ENCODE data around the gene PNMA6E. TPM values are rescaled to one million over a fixed set of nuclear protein-coding genes. Genes with fewer than 3 reads are reported as not detected.
A peak's percentile ranks its signal among the peaks of the same experiment; 100 is the strongest.

The PNMA6E gene
- total RNA-seq, 1 donor from 2014 or later = not detected

DNA sequence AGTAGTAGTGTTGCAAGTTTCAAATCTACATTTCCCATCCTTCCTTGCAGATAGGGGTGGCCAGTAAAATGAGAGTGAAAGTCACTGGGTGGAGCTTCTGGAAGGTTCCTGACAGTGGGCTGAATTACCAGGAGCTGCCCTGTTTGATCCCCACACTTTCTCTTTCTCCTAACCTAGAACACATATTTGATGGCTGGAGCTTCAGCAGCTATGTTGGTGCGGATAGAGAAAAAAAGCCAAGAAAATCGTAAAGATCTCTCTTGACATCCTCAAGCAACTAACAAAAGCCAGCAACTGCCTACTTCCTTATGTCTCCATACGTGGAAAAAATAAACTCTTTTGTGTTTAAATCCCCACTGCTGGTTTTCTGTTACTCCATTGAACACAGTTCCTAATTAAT, 35.0 kb downstream of the PNMA6E start:
- no peak for DNase-seq (ENCODE audit: extremely low spot score, unreplicated experiment)
- H3K27ac Mint-ChIP-seq (ENCODE audit: unreplicated experiment) = no peak overlapping the region
- peaks cover 16% of the 10 kb centered on the region for H3K27me3 Mint-ChIP-seq (ENCODE audit: unreplicated experiment)
- H3K9me3 Mint-ChIP-seq (ENCODE audit: unreplicated experiment) = peaks cover 5% of the 10 kb centered on the region
- TF ChIP-seq, protein P1, sequence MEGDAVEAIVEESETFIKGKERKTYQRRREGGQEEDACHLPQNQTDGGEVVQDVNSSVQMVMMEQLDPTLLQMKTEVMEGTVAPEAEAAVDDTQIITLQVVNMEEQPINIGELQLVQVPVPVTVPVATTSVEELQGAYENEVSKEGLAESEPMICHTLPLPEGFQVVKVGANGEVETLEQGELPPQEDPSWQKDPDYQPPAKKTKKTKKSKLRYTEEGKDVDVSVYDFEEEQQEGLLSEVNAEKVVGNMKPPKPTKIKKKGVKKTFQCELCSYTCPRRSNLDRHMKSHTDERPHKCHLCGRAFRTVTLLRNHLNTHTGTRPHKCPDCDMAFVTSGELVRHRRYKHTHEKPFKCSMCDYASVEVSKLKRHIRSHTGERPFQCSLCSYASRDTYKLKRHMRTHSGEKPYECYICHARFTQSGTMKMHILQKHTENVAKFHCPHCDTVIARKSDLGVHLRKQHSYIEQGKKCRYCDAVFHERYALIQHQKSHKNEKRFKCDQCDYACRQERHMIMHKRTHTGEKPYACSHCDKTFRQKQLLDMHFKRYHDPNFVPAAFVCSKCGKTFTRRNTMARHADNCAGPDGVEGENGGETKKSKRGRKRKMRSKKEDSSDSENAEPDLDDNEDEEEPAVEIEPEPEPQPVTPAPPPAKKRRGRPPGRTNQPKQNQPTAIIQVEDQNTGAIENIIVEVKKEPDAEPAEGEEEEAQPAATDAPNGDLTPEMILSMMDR (IDR thresholded peaks at IDR 0.05) = no peak
- no peak overlapping the region for H3K4me3 Mint-ChIP-seq (ENCODE audit: unreplicated experiment)
- H3K4me1 Mint-ChIP-seq (ENCODE audit: unreplicated experiment) = peaks cover 1% of the 10 kb centered on the region
- H3K36me3 Mint-ChIP-seq (ENCODE audit: unreplicated experiment) = no peaks in the 10 kb centered on the region

DNA sequence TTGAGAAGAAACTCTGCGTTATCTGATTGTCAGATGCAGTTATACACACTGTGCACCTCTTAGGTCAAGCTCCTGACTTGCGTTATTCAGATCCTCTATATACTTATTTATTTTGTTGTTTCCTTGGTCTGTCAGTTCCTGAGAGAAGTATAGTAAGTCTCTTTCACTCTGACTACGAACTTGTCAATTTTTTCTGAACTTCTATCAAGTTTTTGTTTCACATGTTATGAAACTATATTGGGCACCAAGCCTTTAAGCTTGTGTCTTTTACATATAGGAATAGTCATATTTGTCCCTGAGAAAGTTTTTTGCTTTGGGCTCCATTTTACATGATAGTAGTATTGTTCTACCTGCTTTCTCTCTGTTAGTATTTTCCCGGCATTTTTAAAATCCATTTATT, 35.5 kb downstream of the PNMA6E start:
- H3K27ac Mint-ChIP-seq (ENCODE audit: unreplicated experiment) = no peak overlapping the region
- peaks cover 5% of the 10 kb centered on the region for H3K9me3 Mint-ChIP-seq (ENCODE audit: unreplicated experiment)
- H3K36me3 Mint-ChIP-seq (ENCODE audit: unreplicated experiment) = no peaks in the 10 kb centered on the region
- no peak for DNase-seq (ENCODE audit: extremely low spot score, unreplicated experiment)
- H3K4me3 Mint-ChIP-seq (ENCODE audit: unreplicated experiment) = no peak overlapping the region
- H3K4me1 Mint-ChIP-seq (ENCODE audit: unreplicated experiment) = peaks cover 1% of the 10 kb centered on the region
- peaks cover 16% of the 10 kb centered on the region for H3K27me3 Mint-ChIP-seq (ENCODE audit: unreplicated experiment)
- TF ChIP-seq, protein P1 (IDR thresholded peaks at IDR 0.05) = no peak

DNA sequence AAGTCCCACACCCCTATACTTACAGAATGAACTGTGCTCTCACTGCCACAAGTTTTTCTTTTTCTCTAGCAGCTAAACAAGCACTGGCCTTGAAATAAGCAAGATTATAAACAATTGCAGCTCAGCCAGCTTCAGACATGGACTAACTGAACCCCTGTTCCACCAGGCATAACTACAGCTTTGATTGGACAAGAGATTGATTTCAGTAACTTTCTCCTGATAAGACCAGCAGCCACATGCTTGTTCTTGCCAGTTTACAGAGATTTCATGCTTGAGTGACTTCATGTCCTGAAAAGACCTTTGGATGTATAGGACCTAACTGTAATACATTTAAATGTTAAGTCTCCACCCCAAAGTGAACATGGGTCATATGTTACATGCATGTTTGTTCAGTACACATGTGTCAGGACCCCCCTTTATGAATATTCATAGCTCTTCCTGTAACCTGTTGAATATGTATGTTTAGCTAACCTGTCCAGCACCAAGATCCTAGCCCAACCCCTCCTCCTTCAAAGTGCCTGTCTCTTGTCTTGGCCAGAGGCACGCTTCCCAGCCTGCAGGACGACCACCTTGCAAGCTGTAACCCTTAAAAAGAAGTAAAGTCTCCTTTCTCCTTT, 39.3 kb downstream of the PNMA6E start:
- Mint-ChIP-seq H3K27ac (ENCODE audit: unreplicated experiment) (no peak overlapping the region), H3K27me3 (ENCODE audit: unreplicated experiment) (peaks cover 13% of the 10 kb centered on the region), H3K36me3 (ENCODE audit: unreplicated experiment) (no peaks in the 10 kb centered on the region), H3K9me3 (ENCODE audit: unreplicated experiment) (peaks cover 11% of the 10 kb centered on the region), H3K4me3 (ENCODE audit: unreplicated experiment) (no peak overlapping the region), H3K4me1 (ENCODE audit: unreplicated experiment) (no peaks in the 10 kb centered on the region)
- no peak for DNase-seq (ENCODE audit: extremely low spot score, unreplicated experiment)
- TF ChIP-seq, protein P1 (IDR thresholded peaks at IDR 0.05) = no peak

DNA sequence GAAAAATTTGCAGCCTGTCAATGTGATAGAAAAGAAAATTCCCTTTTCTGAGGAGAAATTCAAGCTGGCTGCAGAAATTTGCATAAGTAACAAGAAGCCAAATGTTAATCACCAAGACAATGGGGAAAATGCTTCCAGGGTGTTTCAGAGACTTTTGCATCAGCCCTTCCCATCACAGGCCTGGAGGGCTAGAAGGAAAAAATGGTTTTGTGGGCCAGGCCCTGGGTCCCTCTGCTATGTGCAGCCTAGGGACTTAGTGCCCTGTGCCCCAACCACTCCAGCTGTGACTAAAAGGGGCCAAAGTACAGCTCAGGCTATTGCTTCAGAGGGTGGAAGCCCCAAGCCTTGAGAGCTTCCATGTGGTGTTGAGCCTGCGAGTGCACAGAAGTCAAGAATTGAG, 43.3 kb downstream of the PNMA6E start:
- Mint-ChIP-seq H3K27ac (ENCODE audit: unreplicated experiment) (no peak overlapping the region), H3K27me3 (ENCODE audit: unreplicated experiment) (peaks cover 2% of the 10 kb centered on the region), H3K4me3 (ENCODE audit: unreplicated experiment) (no peak overlapping the region), H3K9me3 (ENCODE audit: unreplicated experiment) (peaks cover 6% of the 10 kb centered on the region), H3K36me3 (ENCODE audit: unreplicated experiment) (no peaks in the 10 kb centered on the region), H3K4me1 (ENCODE audit: unreplicated experiment) (no peaks in the 10 kb centered on the region)
- TF ChIP-seq, protein P1 (IDR thresholded peaks at IDR 0.05) = no peak
- peak; percentile 27 for DNase-seq (ENCODE audit: extremely low spot score, unreplicated experiment)

DNA sequence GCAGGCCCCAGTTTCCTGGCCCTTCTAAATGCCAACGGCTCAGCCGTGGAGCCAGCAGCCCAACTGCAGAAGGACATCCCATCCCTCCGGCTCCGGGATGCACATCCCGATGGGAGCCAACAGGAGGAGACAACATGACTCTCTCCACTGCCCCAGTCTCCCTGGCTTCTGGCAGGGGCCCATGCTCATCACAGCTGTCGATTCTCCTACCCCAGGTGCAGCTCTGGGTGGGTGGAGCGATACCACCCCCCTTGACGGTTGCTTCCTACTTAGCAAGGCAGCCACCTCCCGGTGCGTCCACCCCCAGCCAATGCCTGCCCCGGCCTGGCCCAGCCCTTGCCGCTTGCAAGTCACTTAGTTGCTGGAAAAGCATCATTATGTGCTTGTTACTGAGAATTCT, 47.7 kb downstream of the PNMA6E start:
- H3K4me3 Mint-ChIP-seq (ENCODE audit: unreplicated experiment) = no peak overlapping the region
- H3K27ac Mint-ChIP-seq (ENCODE audit: unreplicated experiment) = no peak overlapping the region
- TF ChIP-seq, protein P1 (IDR thresholded peaks at IDR 0.05) = no peak
- peaks cover 6% of the 10 kb centered on the region for H3K36me3 Mint-ChIP-seq (ENCODE audit: unreplicated experiment)
- DNase-seq (ENCODE audit: extremely low spot score, unreplicated experiment) = no peak
- no peaks in the 10 kb centered on the region for H3K4me1 Mint-ChIP-seq (ENCODE audit: unreplicated experiment)
- H3K9me3 Mint-ChIP-seq (ENCODE audit: unreplicated experiment) = peaks cover 6% of the 10 kb centered on the region
- no peaks in the 10 kb centered on the region for H3K27me3 Mint-ChIP-seq (ENCODE audit: unreplicated experiment)
